ENCODE measurements around the gene TXK. TPM values are rescaled to one million over a fixed set of nuclear protein-coding genes. Genes with fewer than 3 reads are reported as not detected.

Gene TXK
- polyA plus RNA-seq, 4 donors: 0.54 to 3.4 (median 1.0) TPM

DNA sequence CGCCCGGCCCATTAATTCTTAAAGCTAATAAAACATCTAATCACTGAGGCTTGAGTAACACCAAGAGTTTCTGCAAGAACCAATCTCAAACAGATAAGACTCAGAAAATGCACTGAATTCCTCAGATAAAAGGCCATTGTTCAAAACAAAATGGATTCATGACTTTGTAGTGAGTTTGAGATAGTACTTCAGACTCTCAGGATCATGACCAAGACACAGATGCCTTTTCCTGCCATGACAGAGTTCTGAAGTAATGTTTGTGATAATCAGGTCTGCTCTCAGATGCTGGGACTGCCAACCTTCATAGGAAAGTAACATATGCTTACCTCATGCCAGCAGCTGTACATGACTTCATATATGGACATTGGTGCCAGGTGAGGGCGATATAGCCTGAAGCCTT is 62.9 kb downstream of the TXK start:
- peak overlapping the region in 2 of 3 donors; percentile 55 to 58 for H3K27ac ChIP-seq (ENCODE audit: low read depth in 1 of 3, low read length in 2 of 3)
- no peaks in the 10 kb centered on the region for H3K9me3 ChIP-seq (ENCODE audit: control insufficient read depth in 2 of 2, insufficient read depth in 1 of 2, low read depth in 1 of 2, low read length in 1 of 2)
- no peaks in the 10 kb centered on the region for H3K36me3 ChIP-seq (ENCODE audit: control insufficient read depth in 3 of 3, insufficient read depth in 2 of 3, low read depth in 1 of 3, low read length in 3 of 3)
- no peaks in the 10 kb centered on the region for H3K27me3 ChIP-seq (ENCODE audit: control insufficient read depth in 3 of 3, insufficient read depth in 3 of 3, low read length in 3 of 3)
- DNase-seq: peak; percentile 56 to 81
- H3K4me3 ChIP-seq (ENCODE audit: low read depth in 1 of 3, low read length in 3 of 3): no peak overlapping the region
- H3K4me1 ChIP-seq (ENCODE audit: control insufficient read depth in 3 of 3, insufficient read depth in 2 of 3, low read depth in 1 of 3, low read length in 2 of 3): peaks cover 0 to 4% (median 0%) of the 10 kb centered on the region in 3 donors
- WGBS, 3 donors: 35 to 62% (median 55%) methylated on average over 3 of the region's 3 CpGs
- no peak for FAIRE-seq

DNA sequence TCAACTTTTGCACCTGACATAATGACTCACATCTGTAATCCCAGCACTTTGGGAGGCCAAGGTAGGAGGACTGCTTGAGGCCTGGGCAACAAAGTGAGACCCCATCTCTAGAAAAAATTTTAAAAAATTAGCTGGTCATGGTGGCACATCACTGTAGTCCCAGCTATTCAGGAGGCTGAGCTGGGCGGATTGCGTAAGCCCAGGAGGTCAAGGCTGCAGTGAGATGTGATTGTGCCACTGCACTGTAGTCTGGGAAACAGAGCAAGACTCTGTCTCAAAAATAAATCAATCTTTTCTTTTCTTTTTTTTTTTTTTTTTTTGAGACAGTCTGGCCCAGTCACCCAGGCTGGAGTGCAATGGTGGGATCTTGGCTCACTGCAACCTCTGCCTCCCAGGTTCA is 65.0 kb downstream of the TXK start:
- H3K4me1 ChIP-seq (ENCODE audit: control insufficient read depth in 3 of 3, insufficient read depth in 2 of 3, low read depth in 1 of 3, low read length in 2 of 3): peaks cover 0 to 4% (median 0%) of the 10 kb centered on the region in 3 donors
- WGBS, 3 donors: 48 to 71% (median 70%) methylated on average over 2 of the region's 2 CpGs
- H3K4me3 ChIP-seq (ENCODE audit: low read depth in 1 of 3, low read length in 3 of 3): no peak overlapping the region
- H3K27me3 ChIP-seq (ENCODE audit: control insufficient read depth in 3 of 3, insufficient read depth in 3 of 3, low read length in 3 of 3): no peaks in the 10 kb centered on the region
- no peaks in the 10 kb centered on the region for H3K9me3 ChIP-seq (ENCODE audit: control insufficient read depth in 2 of 2, insufficient read depth in 1 of 2, low read depth in 1 of 2, low read length in 1 of 2)
- DNase-seq (no peak), FAIRE-seq (no peak)
- H3K27ac ChIP-seq (ENCODE audit: low read depth in 1 of 3, low read length in 2 of 3): no peak overlapping the region
- H3K36me3 ChIP-seq (ENCODE audit: control insufficient read depth in 3 of 3, insufficient read depth in 2 of 3, low read depth in 1 of 3, low read length in 3 of 3): no peaks in the 10 kb centered on the region

DNA sequence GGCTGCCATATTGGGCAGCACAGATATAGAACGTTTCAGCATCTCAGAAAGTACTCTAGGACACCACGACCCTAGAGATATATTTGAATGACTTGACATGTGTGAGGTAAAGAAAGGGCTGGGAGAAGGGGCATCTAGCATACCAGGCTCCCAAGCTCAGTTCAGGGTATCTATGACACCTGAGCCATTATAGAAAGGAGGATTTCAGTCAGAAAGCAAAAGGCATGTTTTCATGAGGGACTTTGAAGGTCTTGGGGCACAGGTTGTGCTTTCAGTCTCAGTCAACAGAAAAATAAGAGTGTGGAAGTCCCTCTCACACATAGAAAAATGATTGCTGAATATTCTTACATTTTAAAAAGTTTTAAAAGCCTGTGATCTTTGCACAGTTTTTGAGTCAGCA is 65.9 kb downstream of the TXK start:
- Histone ChIP-seq H3K27ac (ENCODE audit: low read depth in 1 of 3, low read length in 2 of 3) (no peak overlapping the region), H3K27me3 (ENCODE audit: control insufficient read depth in 3 of 3, insufficient read depth in 3 of 3, low read length in 3 of 3) (no peaks in the 10 kb centered on the region), H3K36me3 (ENCODE audit: control insufficient read depth in 3 of 3, insufficient read depth in 2 of 3, low read depth in 1 of 3, low read length in 3 of 3) (no peaks in the 10 kb centered on the region), H3K4me3 (ENCODE audit: low read depth in 1 of 3, low read length in 3 of 3) (no peak overlapping the region), H3K4me1 (ENCODE audit: control insufficient read depth in 3 of 3, insufficient read depth in 2 of 3, low read depth in 1 of 3, low read length in 2 of 3) (peaks cover 0 to 4% (median 0%) of the 10 kb centered on the region in 3 donors), H3K9me3 (ENCODE audit: control insufficient read depth in 2 of 2, insufficient read depth in 1 of 2, low read depth in 1 of 2, low read length in 1 of 2) (no peaks in the 10 kb centered on the region)
- FAIRE-seq: no peak
- no peak for DNase-seq
- WGBS, 3 donors: 77 to 96% (median 79%) methylated on average over 2 of the region's 2 CpGs

DNA sequence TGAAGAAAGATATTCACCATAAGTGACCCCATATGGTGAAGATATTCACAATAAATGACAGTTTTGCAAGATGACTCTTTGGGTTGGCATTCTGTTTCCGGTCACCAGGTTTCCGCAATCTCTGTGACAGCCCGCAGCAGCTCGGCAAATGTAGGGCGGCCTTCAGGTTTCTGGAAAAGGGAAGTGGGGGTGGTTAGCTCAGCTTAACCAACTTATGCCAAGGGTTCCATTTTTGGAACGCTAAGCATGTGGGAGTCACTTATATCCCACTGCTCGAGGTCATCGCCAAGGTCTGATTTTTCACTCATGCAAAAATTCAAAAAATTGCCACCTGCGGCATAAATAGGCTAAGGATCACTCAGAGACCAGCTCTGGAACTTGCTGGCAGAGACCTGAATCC is 66.5 kb downstream of the TXK start:
- 90 to 96% (median 93%) methylated on average over 9 of the region's 9 CpGs for WGBS, 3 donors
- FAIRE-seq: no peak

DNA sequence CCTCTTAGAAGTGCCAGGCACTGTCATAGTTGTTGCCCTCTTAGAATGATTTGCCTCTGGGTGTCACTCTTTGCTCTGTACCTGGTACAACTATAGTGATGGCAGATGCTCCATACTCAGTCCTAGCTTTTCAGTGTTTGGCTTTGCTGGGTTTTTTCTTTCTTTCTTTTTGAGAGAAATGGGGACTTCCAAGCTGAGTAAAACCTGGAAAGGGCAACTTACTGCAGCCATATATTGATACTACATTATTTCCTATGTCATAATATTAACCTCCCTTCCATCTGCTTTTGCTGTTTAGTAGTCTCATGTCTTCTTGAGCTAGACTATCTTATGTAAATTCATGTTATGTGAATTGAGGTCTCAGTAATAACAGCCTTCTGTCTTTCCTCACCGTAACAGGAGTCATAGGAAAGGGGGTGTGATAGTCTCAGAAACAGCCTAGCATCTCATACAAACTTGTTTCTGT is 68.4 kb downstream of the TXK start:
- Histone ChIP-seq H3K4me1 (ENCODE audit: control insufficient read depth in 3 of 3, insufficient read depth in 2 of 3, low read depth in 1 of 3, low read length in 2 of 3) (no peaks in the 10 kb centered on the region), H3K27me3 (ENCODE audit: control insufficient read depth in 3 of 3, insufficient read depth in 3 of 3, low read length in 3 of 3) (no peaks in the 10 kb centered on the region), H3K4me3 (ENCODE audit: low read depth in 1 of 3, low read length in 3 of 3) (no peak overlapping the region), H3K9me3 (ENCODE audit: control insufficient read depth in 2 of 2, insufficient read depth in 1 of 2, low read depth in 1 of 2, low read length in 1 of 2) (no peaks in the 10 kb centered on the region), H3K36me3 (ENCODE audit: control insufficient read depth in 3 of 3, insufficient read depth in 2 of 3, low read depth in 1 of 3, low read length in 3 of 3) (no peaks in the 10 kb centered on the region), H3K27ac (ENCODE audit: low read depth in 1 of 3, low read length in 2 of 3) (no peak overlapping the region)
- DNase-seq (no peak), FAIRE-seq (no peak)
- WGBS, 3 donors: 76 to 89% (median 80%) methylated on average over 1 of the region's 1 CpG

More for the DNA sequence above, 66.5 kb downstream of the TXK start:
- no peak overlapping the region for H3K27ac ChIP-seq (ENCODE audit: low read depth in 1 of 3, low read length in 2 of 3)
- no peaks in the 10 kb centered on the region for H3K27me3 ChIP-seq (ENCODE audit: control insufficient read depth in 3 of 3, insufficient read depth in 3 of 3, low read length in 3 of 3)
- DNase-seq: no peak
- peaks cover 0 to 4% (median 0%) of the 10 kb centered on the region in 3 donors for H3K4me1 ChIP-seq (ENCODE audit: control insufficient read depth in 3 of 3, insufficient read depth in 2 of 3, low read depth in 1 of 3, low read length in 2 of 3)
- H3K4me3 ChIP-seq (ENCODE audit: low read depth in 1 of 3, low read length in 3 of 3): no peak overlapping the region
- H3K9me3 ChIP-seq (ENCODE audit: control insufficient read depth in 2 of 2, insufficient read depth in 1 of 2, low read depth in 1 of 2, low read length in 1 of 2): no peaks in the 10 kb centered on the region
- no peaks in the 10 kb centered on the region for H3K36me3 ChIP-seq (ENCODE audit: control insufficient read depth in 3 of 3, insufficient read depth in 2 of 3, low read depth in 1 of 3, low read length in 3 of 3)

DNA sequence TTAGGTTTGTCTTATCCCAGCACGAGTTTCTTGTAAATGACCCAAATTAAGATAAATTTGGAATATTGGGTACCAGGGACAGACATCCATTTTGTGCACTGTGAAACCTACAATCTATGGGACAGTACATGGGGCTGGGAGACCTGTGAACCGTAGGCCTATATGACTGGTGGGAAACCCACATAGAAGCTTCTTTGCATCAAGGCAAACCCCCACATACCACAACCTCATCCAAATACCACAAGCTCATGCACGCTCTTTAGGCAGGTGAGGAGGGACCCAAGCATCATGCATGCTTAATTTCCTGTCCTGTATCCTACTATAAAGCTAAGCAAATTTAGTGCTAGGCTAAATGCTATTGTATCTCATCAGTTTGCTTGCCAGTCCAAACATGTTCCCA is 69.7 kb downstream of the TXK start:
- no peak for DNase-seq
- no peak for FAIRE-seq
- WGBS, 3 donors: 77 to 89% (median 80%) methylated on average over 3 of the region's 3 CpGs

DNA sequence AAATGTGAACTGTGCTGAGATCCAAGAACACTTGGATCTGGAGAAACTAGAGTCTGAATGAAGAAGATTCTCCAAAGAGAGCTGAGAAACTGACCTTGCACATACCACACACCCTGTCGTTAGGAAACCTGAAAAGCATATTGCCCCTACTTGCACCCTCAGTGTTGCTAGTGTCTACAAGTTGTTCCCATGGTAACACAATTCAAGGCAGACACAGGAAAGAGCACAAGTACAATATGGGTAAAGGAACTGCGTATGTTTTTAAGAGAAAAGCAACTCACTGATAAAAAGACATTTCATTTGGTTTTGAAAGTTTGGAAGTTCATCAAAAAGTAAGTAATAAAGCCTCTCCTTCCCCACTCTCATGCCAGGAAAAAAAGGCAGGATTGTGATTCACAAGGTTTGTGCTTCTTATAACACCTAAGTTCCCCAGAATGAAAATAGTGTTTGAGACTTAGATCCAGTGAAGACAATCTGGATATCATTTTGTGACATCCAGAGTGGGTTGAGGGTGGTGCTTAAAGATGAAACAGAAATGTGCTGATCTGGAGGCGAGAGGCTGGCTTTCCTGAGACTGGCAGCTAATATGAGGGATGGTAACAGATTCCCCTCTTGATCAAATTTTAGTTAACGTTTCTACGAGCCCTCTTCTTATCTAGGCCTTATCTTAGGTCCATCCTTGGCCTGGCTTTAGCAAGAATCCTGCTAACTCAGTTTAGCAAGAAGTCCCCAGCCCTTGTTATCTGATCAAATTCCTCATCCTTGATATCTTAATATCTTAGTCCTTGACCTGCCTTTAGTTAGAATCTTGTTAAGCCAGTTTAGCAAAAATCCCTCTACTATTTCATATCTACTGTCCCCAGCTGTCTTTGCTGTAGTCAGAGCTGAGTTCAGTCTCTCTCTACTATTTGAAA is 75.2 kb downstream of the TXK start:
- DNase-seq (no peak), FAIRE-seq (no peak)
- no peaks in the 10 kb centered on the region for H3K36me3 ChIP-seq (ENCODE audit: control insufficient read depth in 3 of 3, insufficient read depth in 2 of 3, low read depth in 1 of 3, low read length in 3 of 3)
- H3K27me3 ChIP-seq (ENCODE audit: control insufficient read depth in 3 of 3, insufficient read depth in 3 of 3, low read length in 3 of 3): peaks cover 0 to 2% (median 0%) of the 10 kb centered on the region in 3 donors
- 61 to 77% (median 73%) methylated on average over 5 of the region's 5 CpGs for WGBS, 3 donors
- no peaks in the 10 kb centered on the region for H3K4me1 ChIP-seq (ENCODE audit: control insufficient read depth in 3 of 3, insufficient read depth in 2 of 3, low read depth in 1 of 3, low read length in 2 of 3)
- no peaks in the 10 kb centered on the region for H3K9me3 ChIP-seq (ENCODE audit: control insufficient read depth in 2 of 2, insufficient read depth in 1 of 2, low read depth in 1 of 2, low read length in 1 of 2)
- H3K4me3 ChIP-seq (ENCODE audit: low read depth in 1 of 3, low read length in 3 of 3): no peak overlapping the region
- no peak overlapping the region for H3K27ac ChIP-seq (ENCODE audit: low read depth in 1 of 3, low read length in 2 of 3)

More for the DNA sequence above, 69.7 kb downstream of the TXK start:
- Histone ChIP-seq H3K4me3 (ENCODE audit: low read depth in 1 of 3, low read length in 3 of 3) (no peak overlapping the region), H3K4me1 (ENCODE audit: control insufficient read depth in 3 of 3, insufficient read depth in 2 of 3, low read depth in 1 of 3, low read length in 2 of 3) (no peaks in the 10 kb centered on the region), H3K36me3 (ENCODE audit: control insufficient read depth in 3 of 3, insufficient read depth in 2 of 3, low read depth in 1 of 3, low read length in 3 of 3) (no peaks in the 10 kb centered on the region), H3K27me3 (ENCODE audit: control insufficient read depth in 3 of 3, insufficient read depth in 3 of 3, low read length in 3 of 3) (peaks cover 0 to 2% (median 0%) of the 10 kb centered on the region in 3 donors), H3K27ac (ENCODE audit: low read depth in 1 of 3, low read length in 2 of 3) (no peak overlapping the region), H3K9me3 (ENCODE audit: control insufficient read depth in 2 of 2, insufficient read depth in 1 of 2, low read depth in 1 of 2, low read length in 1 of 2) (no peaks in the 10 kb centered on the region)

DNA sequence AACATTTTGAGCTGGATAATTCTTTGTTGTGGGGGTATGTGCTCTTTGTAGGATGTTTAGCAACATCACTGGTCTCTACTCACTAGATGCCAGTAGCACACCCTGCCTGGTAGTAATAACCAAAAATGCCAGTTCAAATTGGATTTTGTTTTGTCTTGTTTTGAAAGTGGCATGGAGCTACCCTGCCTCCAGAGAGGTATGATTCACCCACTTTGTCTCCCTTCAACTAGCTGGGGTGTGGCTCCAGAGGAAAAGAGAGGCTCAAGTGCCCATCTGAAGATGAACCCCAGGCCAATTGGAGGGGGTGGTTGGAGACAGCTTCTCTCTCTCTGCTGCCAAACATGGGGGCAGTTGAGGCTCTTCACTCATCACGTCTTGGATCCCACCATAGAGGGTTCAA is 83.0 kb downstream of the TXK start:
- FAIRE-seq: no peak
- Histone ChIP-seq H3K9me3 (ENCODE audit: control insufficient read depth in 2 of 2, insufficient read depth in 1 of 2, low read depth in 1 of 2, low read length in 1 of 2) (no peaks in the 10 kb centered on the region), H3K27ac (ENCODE audit: low read depth in 1 of 3, low read length in 2 of 3) (no peak overlapping the region), H3K4me3 (ENCODE audit: low read depth in 1 of 3, low read length in 3 of 3) (no peak overlapping the region), H3K36me3 (ENCODE audit: control insufficient read depth in 3 of 3, insufficient read depth in 2 of 3, low read depth in 1 of 3, low read length in 3 of 3) (no peaks in the 10 kb centered on the region), H3K27me3 (ENCODE audit: control insufficient read depth in 3 of 3, insufficient read depth in 3 of 3, low read length in 3 of 3) (peaks cover 0 to 3% (median 2%) of the 10 kb centered on the region in 3 donors), H3K4me1 (ENCODE audit: control insufficient read depth in 3 of 3, insufficient read depth in 2 of 3, low read depth in 1 of 3, low read length in 2 of 3) (peaks cover 1 to 9% (median 4%) of the 10 kb centered on the region in 3 donors)
- DNase-seq: no peak
- WGBS, 3 donors: 80 to 89% (median 89%) methylated on average over 1 of the region's 1 CpG

Measured in small intestine (tissue), 7 donors.